IMR-90 (cell line): Measurements from ENCODE around the gene CAMTA1. TPM values are rescaled to one million over a fixed set of nuclear protein-coding genes. Genes with fewer than 3 reads are reported as not detected.
A peak's percentile ranks its signal among the peaks of the same experiment; 100 is the strongest.

Experiments
- ATAC-seq: fragments of 200-7000 bp; cut with Tn5 transposase; 2 replicates; pipeline ENCODE4 v1.9.1; 2020; ENCODE audit warnings: low read depth, mild to moderate bottlenecking, moderate library complexity
- BruUV-seq: library from RNA; stranded (reverse); fragments of 400-500 nt; replicated peaks from 2 replicates; lab custom pipeline; 2021; lab: Mats Ljungman, UMichigan
- CTCF ChIA-PET: fragments of 300-600 bp; formaldehyde crosslinking; extraction: SDS; loops from one replicate; lab custom pipeline; 2021; ENCODE audit warnings: antibody characterized with exemption; lab: Yijun Ruan, JAX
- POLR2A ChIA-PET: fragments of 300-600 bp; sonication (Branson Sonifier 250); formaldehyde crosslinking; loops from one replicate; lab custom pipeline; 2022; ENCODE audit warnings: antibody characterized with exemption; ENCODE audit not compliant: unreplicated experiment; lab: Charles Lee
- DNase-seq: peaks from one replicate; pipeline ENCODE4 v3.0.0; 2013
- H2AFZ ChIP-seq: replicated peaks from 2 replicates; pipeline ENCODE3; 2013; ENCODE audit warnings: low read length, mild to moderate bottlenecking; ENCODE audit not compliant: poor library complexity
- H2AK5ac ChIP-seq: 2 replicates; pipeline ENCODE4 v1.6.1; 2013; ENCODE audit warnings: low read depth, low read length, inconsistent platforms
- H2AK9ac ChIP-seq: replicated peaks from 2 replicates; pipeline ENCODE3; 2013; ENCODE audit warnings: mild to moderate bottlenecking, low read depth, low read length, moderate library complexity; ENCODE audit not compliant: poor library complexity
- H2BK120ac ChIP-seq: 2 replicates; pipeline ENCODE4 v1.6.1; 2013; ENCODE audit warnings: low read depth, low read length, inconsistent platforms
- H2BK15ac ChIP-seq: 3 replicates; pipeline ENCODE4 v1.6.1; 2013; ENCODE audit warnings: low read depth, low read length, inconsistent platforms
- H2BK20ac ChIP-seq: 2 replicates; pipeline ENCODE4 v1.6.1; 2013; ENCODE audit warnings: low read depth, mild to moderate bottlenecking, inconsistent platforms, low read length, moderate library complexity
- H2BK5ac ChIP-seq: 2 replicates; pipeline ENCODE4 v1.6.1; 2013; ENCODE audit warnings: mild to moderate bottlenecking, low read depth, low read length, inconsistent platforms; ENCODE audit not compliant: poor library complexity, severe bottlenecking
- H3K14ac ChIP-seq: replicated peaks from 2 replicates; pipeline ENCODE4 v1.6.1; 2013; ENCODE audit warnings: low read depth, low read length, inconsistent platforms
- H3K18ac ChIP-seq: 2 replicates; pipeline ENCODE4 v1.6.1; 2013; ENCODE audit warnings: low read depth, low read length, control low read depth
- H3K23ac ChIP-seq: 2 replicates; pipeline ENCODE4 v1.6.1; 2013; ENCODE audit warnings: low read depth, low read length, inconsistent platforms
- H3K27ac ChIP-seq: 2 replicates; pipeline ENCODE4 v1.5.1; 2013; ENCODE audit warnings: mild to moderate bottlenecking, control low read depth, low read length; ENCODE audit not compliant: insufficient read depth
- H3K27me3 ChIP-seq: 2 replicates; pipeline ENCODE4 v1.6.1; 2013; ENCODE audit warnings: low read length; ENCODE audit not compliant: control insufficient read depth, insufficient read depth
- H3K36me3 ChIP-seq: 2 replicates; pipeline ENCODE4 v1.6.1; 2013; ENCODE audit warnings: low read length, mixed read lengths; ENCODE audit not compliant: control insufficient read depth, insufficient read depth
- H3K4ac ChIP-seq: 2 replicates; pipeline ENCODE4 v1.6.1; 2013; ENCODE audit warnings: low read depth, low read length, inconsistent platforms
- H3K4me1 ChIP-seq: 2 replicates; pipeline ENCODE4 v1.6.1; 2013; ENCODE audit warnings: low read length, mixed read lengths; ENCODE audit not compliant: control insufficient read depth, insufficient read depth
- H3K4me2 ChIP-seq: 2 replicates; pipeline ENCODE4 v1.6.1; 2013; ENCODE audit warnings: low read depth, mild to moderate bottlenecking, control low read depth, low read length, moderate library complexity
- H3K4me3 ChIP-seq: 2 replicates; pipeline ENCODE4 v1.5.1; 2013; ENCODE audit warnings: low read depth, mild to moderate bottlenecking, control low read depth, low read length, moderate library complexity; ENCODE audit not compliant: insufficient read depth
- H3K56ac ChIP-seq: 2 replicates; pipeline ENCODE4 v1.6.1; 2013; ENCODE audit warnings: low read length, inconsistent platforms; ENCODE audit not compliant: insufficient read depth; ENCODE audit errors: extremely low read depth
- H3K79me1 ChIP-seq, 2 experiments: 2 replicates each; pipeline ENCODE4 v1.6.1; 2013; ENCODE audit warnings: low read length in 2 of 2, inconsistent platforms in 1 of 2, low read depth in 1 of 2
- H3K9ac ChIP-seq: 2 replicates; pipeline ENCODE4 v1.6.1; 2013; ENCODE audit warnings: low read depth, low read length, control low read depth
- H3K9me1 ChIP-seq: 2 replicates; pipeline ENCODE4 v1.6.1; 2013; ENCODE audit warnings: low read length, inconsistent platforms; ENCODE audit not compliant: insufficient read depth
- H3K9me3 ChIP-seq: 2 replicates; pipeline ENCODE4 v1.6.1; 2013; ENCODE audit warnings: low read length; ENCODE audit not compliant: control insufficient read depth, insufficient read depth
- H4K20me1 ChIP-seq: 2 replicates; pipeline ENCODE4 v1.6.1; 2013; ENCODE audit warnings: low read length, inconsistent platforms; ENCODE audit not compliant: insufficient read depth
- H4K5ac ChIP-seq: 2 replicates; pipeline ENCODE4 v1.6.1; 2013; ENCODE audit warnings: mild to moderate bottlenecking, low read depth, low read length, control low read depth
- H4K8ac ChIP-seq, 2 experiments: 2 replicates each; pipeline ENCODE4 v1.6.1; 2013; ENCODE audit warnings: low read depth in 2 of 2, low read length in 2 of 2, control low read depth in 1 of 2, inconsistent platforms in 1 of 2
- H4K91ac ChIP-seq: 2 replicates; pipeline ENCODE4 v1.6.1; 2013; ENCODE audit warnings: low read depth, low read length, inconsistent platforms; ENCODE audit not compliant: insufficient read depth
- BHLHE40 ChIP-seq: fragments of 150-350 bp; IDR thresholded peaks from 2 replicates; pipeline ENCODE4 v1.6.1; 2016; ENCODE audit warnings: mild to moderate bottlenecking, low read depth, low read length
- MAZ ChIP-seq: IDR thresholded peaks from 2 replicates; pipeline ENCODE4 v1.6.1; 2012; ENCODE audit warnings: low read depth, mild to moderate bottlenecking, low read length, improper control_type of control experiment, moderate library complexity, borderline replicate concordance
- NFE2L2 ChIP-seq: fragments of 150-350 bp; IDR thresholded peaks from 2 replicates; pipeline ENCODE4 v1.6.1; 2016; ENCODE audit warnings: low read depth, mild to moderate bottlenecking, low read length
- RFX5 ChIP-seq: IDR thresholded peaks from 2 replicates; pipeline ENCODE4 v1.8.0; 2012; ENCODE audit warnings: low read depth, mild to moderate bottlenecking, low read length, moderate library complexity
- WGBS, 2 experiments: methylation state at CpG; one replicate each; pipeline versions ENCODE4 v1.1.5 to v1.1.7; 2013; ENCODE audit warnings: missing lambda C conversion rate in 2 of 2; ENCODE audit not compliant: insufficient read length in 1 of 2; ENCODE audit errors: extremely low coverage in 2 of 2; 5-methylcytosine and 5-hydroxymethylcytosine counted together
- dilution Hi-C: fragments of 300-500 bp; cut with HindIII; formaldehyde crosslinking; loops from one replicate; pipeline ENCODE4 v1.14.3; 2018; ENCODE audit warnings: low sequenced_read_pairs; ENCODE audit not compliant: unreplicated experiment
- in situ Hi-C: fragments of 300-500 bp; cut with MboI; formaldehyde crosslinking; loops from 3 replicates; pipeline ENCODE4 v1.14.3; 2019; ENCODE audit warnings: low sequenced_read_pairs, inconsistent platforms, mixed read lengths
- intact Hi-C: fragments of 100-400 bp; cut with micrococcal nuclease; formaldehyde crosslinking; loops from 2 replicates; pipeline ENCODE4 v1.10.0; 2022
- polyA plus RNA-seq, 3 experiments: library from polyadenylated mRNA; depleted of rRNA; stranded (reverse); fragments of >200 nt; gene quantifications; 2 replicates each; pipeline ENCODE4 v1.2.3, GENCODE V29; 2012; ENCODE audit warnings: low replicate concordance in 1 of 3
- total RNA-seq: library from RNA; depleted of rRNA; stranded (reverse); fragments of >200 nt; gene quantifications from 2 replicates; pipeline ENCODE4 v1.2.3, GENCODE V29; 2012

The CAMTA1 gene
- total and polyA plus RNA-seq, 2 of the 4 experiments (the other 2 are of a cell fraction): 35.5 to 74.3 TPM

GRCh38 chr1:7558921-7559869 lies 773.9 kb downstream of the CAMTA1 start:
- Histone ChIP-seq H3K4me1 (no peaks in the 10 kb centered on the region), H2AFZ (peak overlapping the region; percentile 18), H4K5ac (no peak overlapping the region), H3K4ac (no peak overlapping the region), H3K4me2 (no peak overlapping the region), H2BK120ac (no peak overlapping the region), H3K9me3 (peaks cover 4% of the 10 kb centered on the region), H3K79me1 (no peaks in the 10 kb centered on the region), H3K36me3 (no peaks in the 10 kb centered on the region), H4K91ac (no peak overlapping the region), H3K9ac (no peak overlapping the region), H3K14ac (no peak overlapping the region), H2BK15ac (no peak overlapping the region), H2AK9ac (no peak overlapping the region), H4K20me1 (no peaks in the 10 kb centered on the region), H3K27me3 (peaks cover 4% of the 10 kb centered on the region; the same call in 1 of the 2 replicates), H4K8ac (no peak overlapping the region), H3K27ac (no peak overlapping the region), H3K56ac (no peak overlapping the region), H3K18ac (no peak overlapping the region), H2BK20ac (no peak overlapping the region), H3K9me1 (no peaks in the 10 kb centered on the region), H3K4me3 (no peak overlapping the region), H2AK5ac (no peak overlapping the region), H2BK5ac (no peak overlapping the region), H3K23ac (no peak overlapping the region)
- DNase-seq (no peak), ATAC-seq (no peak)
- ChIA-PET POLR2A (no interaction called here), CTCF (no interaction called here)
- 77% methylated on average over 9 of the region's 24 CpGs; no CpG with 5 or more reads in 1 of the 2 experiments for WGBS, 2 experiments
- intact Hi-C loops (no loop called here), dilution Hi-C loops (no loop called here), in situ Hi-C loops (no loop called here)
- no TSS peak for BruUV-seq
- TF ChIP-seq MAZ: no peak
- no peak for TF ChIP-seq BHLHE40
- TF ChIP-seq RFX5: no peak
- TF ChIP-seq NFE2L2: no peak
